CD4-positive, alpha-beta T cell (primary cell): ENCODE data around the gene SYT13. TPM values are rescaled to one million over a fixed set of nuclear protein-coding genes. Genes with fewer than 3 reads are reported as not detected.

Experiments
- ATAC-seq: fragments of 200-7000 bp; cut with Tn5 transposase; one replicate; pipeline ENCODE4 v1.10.0; 2022; ENCODE audit warnings: mild to moderate bottlenecking; ENCODE audit not compliant: poor library complexity
- CTCF ChIA-PET: fragments of 350-600 bp; sonication (Branson Sonifier 250); formaldehyde crosslinking; loops from one replicate; lab custom pipeline; 2021; ENCODE audit warnings: antibody characterized with exemption, inconsistent platforms; lab: Charles Lee
- POLR2A ChIA-PET: fragments of 350-600 bp; sonication (Branson Sonifier 250); formaldehyde crosslinking; loops from one replicate; lab custom pipeline; 2021; ENCODE audit warnings: antibody characterized with exemption, inconsistent platforms; lab: Charles Lee
- DNase-seq, 14 experiments: peaks; one replicate each; pipeline ENCODE4 v3.0.0-alpha.2; 2013 to 2020; ENCODE audit warnings: mixed read lengths in 2 of 14
- H3K27ac ChIP-seq, 2 donors: one replicate each; pipeline versions ENCODE4 v1.5.1 to v1.7.0; 2013; ENCODE audit warnings: low read length in 2 of 2, low read depth in 1 of 2, mild to moderate bottlenecking in 1 of 2
- H3K27me3 ChIP-seq, 2 experiments: 1 replicate in 1 of 2; 2 replicates in 1 of 2; pipeline versions ENCODE4 v1.6.1 to v1.7.0; 2013; ENCODE audit warnings: low read length in 2 of 2, control low read depth in 1 of 2, mild to moderate bottlenecking in 1 of 2, moderate library complexity in 1 of 2; ENCODE audit not compliant: insufficient read depth in 2 of 2, control insufficient read depth in 1 of 2
- H3K36me3 ChIP-seq: one replicate; pipeline ENCODE4 v1.6.1; 2013; ENCODE audit warnings: low read length, control low read depth; ENCODE audit not compliant: insufficient read depth
- H3K4me1 ChIP-seq: one replicate; pipeline ENCODE4 v1.6.1; 2013; ENCODE audit warnings: low read length, control low read depth; ENCODE audit not compliant: insufficient read depth
- H3K4me3 ChIP-seq: one replicate; pipeline ENCODE4 v1.5.1; 2013; ENCODE audit warnings: mild to moderate bottlenecking, low read length, moderate library complexity
- H3K9me3 ChIP-seq, 2 experiments: 1 replicate in 1 of 2; 2 replicates in 1 of 2; pipeline versions ENCODE4 v1.6.1 to v1.7.0; 2013; ENCODE audit warnings: low read length in 2 of 2, mild to moderate bottlenecking in 2 of 2, control low read depth in 1 of 2, moderate library complexity in 1 of 2; ENCODE audit not compliant: control insufficient read depth in 1 of 2, insufficient read depth in 1 of 2
- H3K27ac Mint-ChIP-seq: one replicate; pipeline ENCODE4 v1.8.0; 2020; ENCODE audit warnings: mixed read lengths
- H3K27me3 Mint-ChIP-seq: one replicate; pipeline ENCODE4 v1.8.0; 2021; ENCODE audit warnings: mixed read lengths
- H3K36me3 Mint-ChIP-seq: one replicate; pipeline ENCODE4 v1.8.0; 2021; ENCODE audit warnings: low read depth, mixed read lengths
- H3K4me1 Mint-ChIP-seq: one replicate; pipeline ENCODE4 v1.8.0; 2021; ENCODE audit warnings: low read depth, mixed read lengths
- H3K4me3 Mint-ChIP-seq: one replicate; pipeline ENCODE4 v1.8.0; 2020; ENCODE audit warnings: mild to moderate bottlenecking, mixed read lengths
- H3K9me3 Mint-ChIP-seq: one replicate; pipeline ENCODE4 v1.8.0; 2020; ENCODE audit warnings: mixed read lengths
- CTCF ChIP-seq: fragments of 200-600 bp; IDR thresholded peaks from one replicate; pipeline ENCODE4 v1.8.0; 2022; ENCODE audit warnings: antibody characterized with exemption, mild to moderate bottlenecking
- intact Hi-C, 2 experiments: fragments of 100-400 bp; cut with DNase I in 1 of 2; cut with micrococcal nuclease in 1 of 2; formaldehyde crosslinking; loops; one replicate each; pipeline versions ENCODE4 v1.15.1 to v1.9.0; 2023 to 2025; cut with DNase I, micrococcal nuclease
- total RNA-seq, 174 experiments: library from RNA in 2 of 174; stranded (reverse) in 2 of 174; gene quantifications; one replicate each; pipeline ENCODE4 v1.2.3 and lab custom pipeline; 2021 to 2026

SYT13 gene
- total RNA-seq, 2 experiments from 2014 or later: not detected

- Mint-ChIP-seq H3K27me3 (peaks cover 17% of the 10 kb centered on the region), H3K36me3 (no peaks in the 10 kb centered on the region), H3K27ac (no peak overlapping the region), H3K9me3 (no peaks in the 10 kb centered on the region), H3K4me1 (no peaks in the 10 kb centered on the region), H3K4me3 (no peak overlapping the region)
- CTCF ChIA-PET: interaction anchor here (1.3 kb wide), 1 partner anchor 129 kb away, joined by 5 read pairs; no protein-coding TSS in a partner anchor
- TF ChIP-seq CTCF: no peak
- ATAC-seq (no peak), DNase-seq (no peak)
- Histone ChIP-seq H3K27ac (no peak overlapping the region), H3K36me3 (no peaks in the 10 kb centered on the region), H3K4me1 (peaks cover 4% of the 10 kb centered on the region), H3K4me3 (no peak overlapping the region), H3K9me3 (peaks cover 0 to 4% of the 10 kb centered on the region in 2 experiments), H3K27me3 (peaks cover 0 to 3% of the 10 kb centered on the region in 2 experiments)
- intact Hi-C loops: loop anchor here in 1 of 2 experiments (10.0 kb wide), 1 partner anchor 119 kb away; no protein-coding TSS in a partner anchor
- POLR2A ChIA-PET: no interaction called here
These were observed 52.4 kb downstream of the SYT13 start for GRCh38 chr11:45233804-45234170.

DNA sequence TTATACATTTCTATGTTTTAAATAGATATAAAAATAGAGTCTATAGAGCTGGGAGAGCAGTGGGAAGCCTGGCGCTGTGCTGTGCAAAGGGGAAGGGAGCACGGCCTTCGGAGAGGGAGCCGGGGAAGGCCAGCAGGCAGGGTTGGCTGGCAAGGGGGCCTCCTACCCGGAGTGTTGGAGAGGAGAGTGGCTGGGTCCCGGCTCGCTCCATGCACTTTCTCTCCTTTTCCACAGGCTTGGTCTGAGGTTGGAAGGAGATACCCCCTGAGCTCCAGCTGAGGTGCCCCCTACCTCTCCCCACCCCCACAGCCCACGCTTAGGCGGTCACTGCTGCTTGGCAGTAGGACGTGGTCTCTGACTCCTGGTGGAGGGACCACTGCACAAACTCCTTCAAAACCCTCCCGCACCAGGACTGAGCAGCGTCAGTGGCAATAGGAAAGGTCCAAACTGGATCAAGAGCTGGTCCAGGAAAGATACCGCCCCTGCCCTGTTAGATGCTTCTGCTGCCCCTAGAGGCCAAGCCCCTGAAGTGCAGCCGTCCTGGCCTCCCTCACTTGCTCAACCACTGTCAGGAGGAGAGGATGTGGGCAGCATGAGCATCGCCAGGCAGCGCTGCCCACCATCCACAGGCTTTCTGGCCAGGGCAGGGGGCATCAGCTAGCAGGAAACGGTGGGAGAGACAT lies 52.9 kb downstream of the SYT13 start:
- ChIA-PET CTCF (interaction anchor here (1.3 kb wide), 1 partner anchor 128 kb away, joined by 5 read pairs; no protein-coding TSS in a partner anchor), POLR2A (no interaction called here)
- Histone ChIP-seq H3K27ac (no peak overlapping the region), H3K4me1 (peaks cover 4% of the 10 kb centered on the region), H3K36me3 (no peaks in the 10 kb centered on the region), H3K27me3 (peaks cover 0 to 3% of the 10 kb centered on the region in 2 experiments), H3K4me3 (no peak overlapping the region), H3K9me3 (peaks cover 0 to 4% of the 10 kb centered on the region in 2 experiments)
- DNase-seq (peak; percentile 25 to 66 (median 44)), ATAC-seq (peak; percentile 61)
- H3K4me1 Mint-ChIP-seq: no peaks in the 10 kb centered on the region
- peaks cover 16% of the 10 kb centered on the region for H3K27me3 Mint-ChIP-seq
- TF ChIP-seq CTCF: peak; percentile 66
- no peak overlapping the region for H3K27ac Mint-ChIP-seq
- H3K4me3 Mint-ChIP-seq: no peak overlapping the region
- intact Hi-C loops: loop anchor here in 1 of 2 experiments (10.0 kb wide), 1 partner anchor 118 kb away; no protein-coding TSS in a partner anchor
- H3K36me3 Mint-ChIP-seq: no peaks in the 10 kb centered on the region
- H3K9me3 Mint-ChIP-seq: no peaks in the 10 kb centered on the region

GRCh38 chr11:45232341-45233080 lies 53.6 kb downstream of the SYT13 start:
- Mint-ChIP-seq H3K4me1 (no peaks in the 10 kb centered on the region), H3K27me3 (peaks cover 12% of the 10 kb centered on the region), H3K4me3 (no peak overlapping the region), H3K36me3 (no peaks in the 10 kb centered on the region), H3K27ac (no peak overlapping the region), H3K9me3 (no peaks in the 10 kb centered on the region)
- no peak overlapping the region for H3K4me3 ChIP-seq
- ChIA-PET POLR2A (no interaction called here), CTCF (interaction anchor here (1.3 kb wide), 1 partner anchor 128 kb away, joined by 5 read pairs; no protein-coding TSS in a partner anchor)
- H3K27me3 ChIP-seq: peaks cover 0 to 3% of the 10 kb centered on the region in 2 experiments
- no peak overlapping the region for H3K27ac ChIP-seq
- ATAC-seq (no peak), DNase-seq (no peak)
- intact Hi-C loops: loop anchor here in 1 of 2 experiments (10.0 kb wide), 1 partner anchor 118 kb away; no protein-coding TSS in a partner anchor
- TF ChIP-seq CTCF: no peak
- H3K36me3 ChIP-seq: no peaks in the 10 kb centered on the region
- peaks cover 4% of the 10 kb centered on the region for H3K4me1 ChIP-seq
- H3K9me3 ChIP-seq: peaks cover 0 to 4% of the 10 kb centered on the region in 2 experiments
